Smooth muscle cell (in vitro differentiated cells): Measurements from ENCODE around the gene DSCAML1. TPM values are rescaled to one million over a fixed set of nuclear protein-coding genes. Genes with fewer than 3 reads are reported as not detected.

Source experiments
- DNase-seq: peaks from one replicate; lab custom pipeline; 2025; ENCODE audit not compliant: unreplicated experiment; lab: John Stamatoyannopoulos, UW
- H2AFZ ChIP-seq: fragments of 200-600 bp; sonication (generic); 2 replicates; pipeline ENCODE4 v1.6.0; 2016; ENCODE audit warnings: antibody characterized with exemption, low read depth, mild to moderate bottlenecking
- H3F3A ChIP-seq: fragments of 200-600 bp; sonication (generic); 2 replicates; pipeline ENCODE4 v1.6.0; 2017; ENCODE audit warnings: antibody characterized with exemption, low read depth
- H3K27ac ChIP-seq: fragments of 200-600 bp; sonication (generic); 2 replicates; pipeline ENCODE4 v1.5.1; 2016; ENCODE audit warnings: low read depth, mild to moderate bottlenecking
- H3K27me3 ChIP-seq: fragments of 200-600 bp; sonication (generic); 2 replicates; pipeline ENCODE4 v1.6.1; 2016; ENCODE audit warnings: low read depth, mild to moderate bottlenecking
- H3K36me3 ChIP-seq: fragments of 200-600 bp; sonication (generic); 2 replicates; pipeline ENCODE4 v1.5.1; 2016; ENCODE audit warnings: low read depth
- H3K4me1 ChIP-seq: fragments of 200-600 bp; sonication (generic); 2 replicates; pipeline ENCODE4 v1.5.1; 2016; ENCODE audit warnings: low read depth
- H3K4me2 ChIP-seq: fragments of 200-600 bp; sonication (generic); 2 replicates; pipeline ENCODE4 v1.6.0; 2016; ENCODE audit warnings: mild to moderate bottlenecking
- H3K4me3 ChIP-seq: fragments of 200-600 bp; sonication (generic); 2 replicates; pipeline ENCODE4 v1.5.1; 2016; ENCODE audit warnings: mild to moderate bottlenecking
- H3K79me2 ChIP-seq: fragments of 200-600 bp; sonication (generic); 2 replicates; pipeline ENCODE4 v1.6.0; 2016; ENCODE audit warnings: low read depth, mild to moderate bottlenecking
- H3K9ac ChIP-seq: fragments of 200-600 bp; sonication (generic); 2 replicates; pipeline ENCODE4 v1.6.0; 2016; ENCODE audit warnings: low read depth
- H3K9me3 ChIP-seq: fragments of 200-600 bp; sonication (generic); replicated peaks from 2 replicates; pipeline ENCODE4 v1.5.1; 2016; ENCODE audit warnings: low read depth
- H4K20me1 ChIP-seq: fragments of 200-600 bp; sonication (generic); 2 replicates; pipeline ENCODE4 v1.6.0; 2016; ENCODE audit warnings: low read depth
- CTCF ChIP-seq: fragments of 200-600 bp; sonication (generic); IDR thresholded peaks from 2 replicates; pipeline ENCODE4 v1.5.1; 2017; ENCODE audit warnings: borderline replicate concordance, mild to moderate bottlenecking, antibody characterized with exemption; ENCODE audit not compliant: insufficient read depth, poor library complexity, severe bottlenecking
- WGBS: methylation state at CpG from one replicate; pipeline ENCODE4 v1.1.7; 2016; ENCODE audit warnings: low lambda C conversion rate; 5-methylcytosine and 5-hydroxymethylcytosine counted together
- polyA plus RNA-seq: library from polyadenylated mRNA; unstranded; fragments of >200 nt; fragmentation: Nextera tagmentation; extraction: Ambion mirVana; gene quantifications from 2 replicates; pipeline ENCODE4 v1.2.1, GENCODE V29; 2016
- total RNA-seq: library from RNA; depleted of rRNA; stranded (reverse); fragments of >200 nt; gene quantifications from 2 replicates; pipeline ENCODE4 v1.2.3, GENCODE V29; 2014

The DSCAML1 gene
- total and polyA plus RNA-seq, 2 experiments from 2014 or later = 0.22 TPM; not detected in 1

GRCh38 chr11:117513666-117514065 lies 283.4 kb downstream of the DSCAML1 start:
- no peaks in the 10 kb centered on the region for H3F3A ChIP-seq
- H2AFZ ChIP-seq = no peak overlapping the region
- no peaks in the 10 kb centered on the region for H3K27me3 ChIP-seq
- H3K36me3 ChIP-seq = no peaks in the 10 kb centered on the region
- H3K9me3 ChIP-seq = no peaks in the 10 kb centered on the region
- no peak overlapping the region for H3K4me2 ChIP-seq
- TF ChIP-seq CTCF = no peak
- H3K79me2 ChIP-seq = no peaks in the 10 kb centered on the region
- H4K20me1 ChIP-seq = no peaks in the 10 kb centered on the region
- no peak for DNase-seq
- H3K9ac ChIP-seq = no peak overlapping the region
- WGBS = 76% methylated on average over 5 of the region's 5 CpGs
- no peak overlapping the region for H3K27ac ChIP-seq
- H3K4me1 ChIP-seq = peaks cover 12% of the 10 kb centered on the region
- no peak overlapping the region for H3K4me3 ChIP-seq

GRCh38 chr11:117511931-117512539 lies 285.0 kb downstream of the DSCAML1 start:
- Histone ChIP-seq H3K4me2 (no peak overlapping the region), H3K4me1 (peaks cover 12% of the 10 kb centered on the region), H4K20me1 (no peaks in the 10 kb centered on the region), H3K9ac (no peak overlapping the region), H3K4me3 (no peak overlapping the region), H3F3A (no peaks in the 10 kb centered on the region), H3K27ac (no peak overlapping the region), H3K9me3 (no peaks in the 10 kb centered on the region), H3K27me3 (no peaks in the 10 kb centered on the region), H3K79me2 (no peaks in the 10 kb centered on the region), H2AFZ (no peak overlapping the region), H3K36me3 (no peaks in the 10 kb centered on the region)
- no peak for TF ChIP-seq CTCF
- no peak for DNase-seq
- 66% methylated on average over 14 of the region's 14 CpGs for WGBS

GRCh38 chr11:117511483-117511930 lies 285.5 kb downstream of the DSCAML1 start:
- Histone ChIP-seq H3K36me3 (no peaks in the 10 kb centered on the region), H3K9ac (no peak overlapping the region), H3K9me3 (no peaks in the 10 kb centered on the region), H3F3A (no peaks in the 10 kb centered on the region), H2AFZ (no peak overlapping the region), H3K27ac (no peak overlapping the region), H3K4me1 (peaks cover 12% of the 10 kb centered on the region), H4K20me1 (no peaks in the 10 kb centered on the region), H3K27me3 (no peaks in the 10 kb centered on the region), H3K4me2 (no peak overlapping the region), H3K79me2 (no peaks in the 10 kb centered on the region), H3K4me3 (no peak overlapping the region)
- DNase-seq = no peak
- WGBS = 90% methylated on average over 8 of the region's 8 CpGs
- TF ChIP-seq CTCF = no peak

GRCh38 chr11:117510646-117511045 lies 286.4 kb downstream of the DSCAML1 start:
- H3K4me2 ChIP-seq = no peak overlapping the region
- peaks cover 12% of the 10 kb centered on the region for H3K4me1 ChIP-seq
- no peaks in the 10 kb centered on the region for H3F3A ChIP-seq
- H3K4me3 ChIP-seq = no peak overlapping the region
- no peak overlapping the region for H2AFZ ChIP-seq
- H3K27ac ChIP-seq = no peak overlapping the region
- no peak for TF ChIP-seq CTCF
- no peaks in the 10 kb centered on the region for H4K20me1 ChIP-seq
- no peaks in the 10 kb centered on the region for H3K36me3 ChIP-seq
- WGBS = 86% methylated on average over 3 of the region's 3 CpGs
- H3K79me2 ChIP-seq = no peaks in the 10 kb centered on the region
- no peak for DNase-seq
- no peak overlapping the region for H3K9ac ChIP-seq
- H3K27me3 ChIP-seq = no peaks in the 10 kb centered on the region
- no peaks in the 10 kb centered on the region for H3K9me3 ChIP-seq
